ENCODE measurements around the gene DLX2.
"Not testable (repeated sequence)": the region's sequence is repeated elsewhere in the genome, so short reads cannot be mapped to it uniquely, and the experiment has no call there.

The DLX2 gene

GRCh38 chr2:172102391-172103359, at the start of gene DLX2:
Gene DLX2, minus strand, starts transcription at chr2:172102900. Its CDS starts 362 bp downstream, at chr2:172102538.
- DNase-seq = peak; percentile 92

GRCh38 chr2:172147944-172148650, 45.4 kb upstream of the DLX2 start:
- DNase-seq = no peak

GRCh38 chr2:172143817-172144216, 41.1 kb upstream of the DLX2 start:
- no peak for DNase-seq

GRCh38 chr2:172138727-172139126, 36.0 kb upstream of the DLX2 start:
- DNase-seq = not testable (repeated sequence)

GRCh38 chr2:172137943-172138342, 35.2 kb upstream of the DLX2 start:
- no peak for DNase-seq

GRCh38 chr2:172137109-172137508, 34.4 kb upstream of the DLX2 start:
- DNase-seq = no peak

GRCh38 chr2:172135446-172135845, 32.7 kb upstream of the DLX2 start:
- no peak for DNase-seq

- DNase-seq = no peak
Measured at GRCh38 chr2:172134270-172134669, 31.6 kb upstream of the DLX2 start.

- no peak for DNase-seq
Measured at GRCh38 chr2:172131713-172132555, 29.2 kb upstream of the DLX2 start.

- DNase-seq = no peak
Measured at GRCh38 chr2:172129404-172129803, 26.7 kb upstream of the DLX2 start.

GRCh38 chr2:172128484-172128883, 25.8 kb upstream of the DLX2 start:
- DNase-seq = no peak

- no peak for DNase-seq
Measured at GRCh38 chr2:172120118-172120517, 17.4 kb upstream of the DLX2 start.

GRCh38 chr2:172119089-172119488, 16.4 kb upstream of the DLX2 start:
- no peak for DNase-seq

GRCh38 chr2:172116107-172116506, 13.4 kb upstream of the DLX2 start:
- DNase-seq = no peak

- DNase-seq = no peak
Measured at GRCh38 chr2:172114579-172114978, 11.9 kb upstream of the DLX2 start.

GRCh38 chr2:172114176-172114575, 11.5 kb upstream of the DLX2 start:
- DNase-seq = not testable (repeated sequence)

- DNase-seq = peak; percentile 37
Measured at GRCh38 chr2:172113617-172114016, 10.9 kb upstream of the DLX2 start.

GRCh38 chr2:172109988-172110811, 7.5 kb upstream of the DLX2 start:
- DNase-seq = no peak

- no peak for DNase-seq
Measured at GRCh38 chr2:172109256-172109987, 6.7 kb upstream of the DLX2 start.

GRCh38 chr2:172108587-172108930, 5.9 kb upstream of the DLX2 start:
- no peak for DNase-seq

All from NCI-H2171 treated with DMSO at 0.1 percent for 48 hours (cell line).